ENCODE results near the gene PCBP3.

- TF ChIP-seq CTCF (IDR thresholded peaks at IDR 0.05; ENCODE audit: low read depth, low read length) (no peak), POLR2A (IDR thresholded peaks at IDR 0.05; ENCODE audit: extremely low read depth, insufficient read length) (no peak), MAX (IDR thresholded peaks at IDR 0.05; ENCODE audit: low read depth, low read length) (no peak), MYC (IDR thresholded peaks at IDR 0.05; ENCODE audit: low read depth, low read length) (no peak)
Observed at GRCh38 chr21:45819478-45820170, 176.1 kb downstream of the PCBP3 start.
